Dendritic cell treated with granulocyte-macrophage colony-stimulating factor and Interleukin-4, amounts not matched to agents 40 ng/mL and 50 ng/mL, for 4 days (primary cell): ENCODE results near the gene ATE1.
"Not testable (repeated sequence)": the region's sequence is repeated elsewhere in the genome, so short reads cannot be mapped to it uniquely, and the experiment has no call there.

Experiments used
- H3K27ac Mint-ChIP-seq: one replicate; pipeline ENCODE4 v1.8.0; 2022; ENCODE audit warnings: mild to moderate bottlenecking, mixed read lengths
- H3K27me3 Mint-ChIP-seq: one replicate; pipeline ENCODE4 v1.8.0; 2022; ENCODE audit warnings: mild to moderate bottlenecking, mixed read lengths
- H3K36me3 Mint-ChIP-seq: one replicate; pipeline ENCODE4 v1.8.0; 2022; ENCODE audit warnings: low read depth, mixed read lengths
- H3K4me1 Mint-ChIP-seq: one replicate; pipeline ENCODE4 v1.8.0; 2022; ENCODE audit warnings: low read depth, mixed read lengths
- H3K4me3 Mint-ChIP-seq: one replicate; pipeline ENCODE4 v1.8.0; 2022; ENCODE audit warnings: mild to moderate bottlenecking, moderate library complexity, mixed read lengths
- H3K9me3 Mint-ChIP-seq: one replicate; pipeline ENCODE4 v1.8.0; 2022; ENCODE audit warnings: mixed read lengths
- intact Hi-C: fragments of 100-400 bp; cut with micrococcal nuclease; formaldehyde crosslinking; loops from one replicate; pipeline ENCODE4 v1.15.0; 2022

Gene ATE1

GRCh38 chr10:121919666-121920065, 8.2 kb downstream of the ATE1 start:
- Mint-ChIP-seq H3K9me3 (no peaks in the 10 kb centered on the region), H3K36me3 (peaks cover 75% of the 10 kb centered on the region), H3K27ac (no peak overlapping the region), H3K4me3 (no peak overlapping the region), H3K27me3 (no peaks in the 10 kb centered on the region), H3K4me1 (no peaks in the 10 kb centered on the region)
- intact Hi-C loops, result no loop called here

- H3K9me3 Mint-ChIP-seq, H3K4me3 Mint-ChIP-seq, H3K4me1 Mint-ChIP-seq, intact Hi-C loops, H3K27me3 Mint-ChIP-seq, H3K27ac Mint-ChIP-seq: not testable (repeated sequence)
- H3K36me3 Mint-ChIP-seq, result peaks cover 83% of the 10 kb centered on the region
Measured at GRCh38 chr10:121918800-121919199, 9.0 kb downstream of the ATE1 start.

GRCh38 chr10:121914661-121915060, 13.2 kb downstream of the ATE1 start:
- no peaks in the 10 kb centered on the region for H3K4me1 Mint-ChIP-seq
- H3K27ac Mint-ChIP-seq, result no peak overlapping the region
- no peak overlapping the region for H3K4me3 Mint-ChIP-seq
- H3K36me3 Mint-ChIP-seq, result peaks cover 82% of the 10 kb centered on the region
- H3K9me3 Mint-ChIP-seq, result no peaks in the 10 kb centered on the region
- H3K27me3 Mint-ChIP-seq, result no peaks in the 10 kb centered on the region
- intact Hi-C loops, result no loop called here

GRCh38 chr10:121911421-121911697, 16.5 kb downstream of the ATE1 start:
- peaks cover 91% of the 10 kb centered on the region for H3K36me3 Mint-ChIP-seq
- intact Hi-C loops, result no loop called here
- no peak overlapping the region for H3K4me3 Mint-ChIP-seq
- H3K27me3 Mint-ChIP-seq, result no peaks in the 10 kb centered on the region
- no peak overlapping the region for H3K27ac Mint-ChIP-seq
- no peaks in the 10 kb centered on the region for H3K9me3 Mint-ChIP-seq
- no peaks in the 10 kb centered on the region for H3K4me1 Mint-ChIP-seq

- intact Hi-C loops, result no loop called here
- no peak overlapping the region for H3K27ac Mint-ChIP-seq
- peaks cover 91% of the 10 kb centered on the region for H3K36me3 Mint-ChIP-seq
- H3K4me3 Mint-ChIP-seq, result no peak overlapping the region
- no peaks in the 10 kb centered on the region for H3K9me3 Mint-ChIP-seq
- H3K4me1 Mint-ChIP-seq, result no peaks in the 10 kb centered on the region
- H3K27me3 Mint-ChIP-seq, result no peaks in the 10 kb centered on the region
Measured at GRCh38 chr10:121910673-121911420, 17.0 kb downstream of the ATE1 start.

GRCh38 chr10:121904888-121905287, 22.9 kb downstream of the ATE1 start:
- no peaks in the 10 kb centered on the region for H3K9me3 Mint-ChIP-seq
- no peaks in the 10 kb centered on the region for H3K4me1 Mint-ChIP-seq
- intact Hi-C loops, result loop anchor here (5.0 kb wide), 1 partner anchor 963 kb away; no protein-coding TSS in a partner anchor
- H3K27me3 Mint-ChIP-seq, result no peaks in the 10 kb centered on the region
- H3K4me3 Mint-ChIP-seq, result no peak overlapping the region
- no peak overlapping the region for H3K27ac Mint-ChIP-seq
- H3K36me3 Mint-ChIP-seq, result peaks cover 71% of the 10 kb centered on the region

GRCh38 chr10:121900443-121901174, 27.2 kb downstream of the ATE1 start:
- Mint-ChIP-seq H3K27ac (no peak overlapping the region), H3K36me3 (peaks cover 70% of the 10 kb centered on the region), H3K27me3 (no peaks in the 10 kb centered on the region), H3K9me3 (no peaks in the 10 kb centered on the region), H3K4me1 (no peaks in the 10 kb centered on the region), H3K4me3 (no peak overlapping the region)
- intact Hi-C loops, result loop anchor here (5.0 kb wide), 1 partner anchor 958 kb away; no protein-coding TSS in a partner anchor

GRCh38 chr10:121899727-121900126, 28.1 kb downstream of the ATE1 start:
- H3K36me3 Mint-ChIP-seq, result peaks cover 74% of the 10 kb centered on the region
- intact Hi-C loops, result loop anchor here (5.0 kb wide), 1 partner anchor 957 kb away; no protein-coding TSS in a partner anchor
- H3K27ac Mint-ChIP-seq, result no peak overlapping the region
- H3K9me3 Mint-ChIP-seq, result no peaks in the 10 kb centered on the region
- no peak overlapping the region for H3K4me3 Mint-ChIP-seq
- H3K27me3 Mint-ChIP-seq, result no peaks in the 10 kb centered on the region
- no peaks in the 10 kb centered on the region for H3K4me1 Mint-ChIP-seq

GRCh38 chr10:121891103-121891502, 36.7 kb downstream of the ATE1 start:
- H3K9me3 Mint-ChIP-seq, result no peaks in the 10 kb centered on the region
- H3K4me3 Mint-ChIP-seq, result no peak overlapping the region
- H3K4me1 Mint-ChIP-seq, result no peaks in the 10 kb centered on the region
- no peaks in the 10 kb centered on the region for H3K27me3 Mint-ChIP-seq
- no peak overlapping the region for H3K27ac Mint-ChIP-seq
- peaks cover 47% of the 10 kb centered on the region for H3K36me3 Mint-ChIP-seq
- intact Hi-C loops, result no loop called here

- H3K4me3 Mint-ChIP-seq, result no peak overlapping the region
- H3K27me3 Mint-ChIP-seq, result no peaks in the 10 kb centered on the region
- no peaks in the 10 kb centered on the region for H3K4me1 Mint-ChIP-seq
- no peak overlapping the region for H3K27ac Mint-ChIP-seq
- no peaks in the 10 kb centered on the region for H3K9me3 Mint-ChIP-seq
- H3K36me3 Mint-ChIP-seq, result peaks cover 33% of the 10 kb centered on the region
- intact Hi-C loops, result loop anchor here (10.0 kb wide), 1 partner anchor 64 kb away; no protein-coding TSS in a partner anchor
Measured at GRCh38 chr10:121889212-121889611, 38.6 kb downstream of the ATE1 start.

GRCh38 chr10:121886997-121887622, 40.7 kb downstream of the ATE1 start:
- H3K4me1 Mint-ChIP-seq, result no peaks in the 10 kb centered on the region
- intact Hi-C loops, result loop anchor here (10.0 kb wide), 1 partner anchor 62 kb away; no protein-coding TSS in a partner anchor
- peaks cover 16% of the 10 kb centered on the region for H3K36me3 Mint-ChIP-seq
- no peaks in the 10 kb centered on the region for H3K9me3 Mint-ChIP-seq
- H3K27me3 Mint-ChIP-seq, result no peaks in the 10 kb centered on the region
- H3K27ac Mint-ChIP-seq, result no peak overlapping the region
- H3K4me3 Mint-ChIP-seq, result no peak overlapping the region

GRCh38 chr10:121886181-121886580, 41.6 kb downstream of the ATE1 start:
- Mint-ChIP-seq H3K27me3 (no peaks in the 10 kb centered on the region), H3K36me3 (peaks cover 21% of the 10 kb centered on the region), H3K4me1 (peaks cover 2% of the 10 kb centered on the region), H3K4me3 (no peak overlapping the region), H3K27ac (no peak overlapping the region), H3K9me3 (no peaks in the 10 kb centered on the region)
- intact Hi-C loops, result loop anchor here (10.0 kb wide), 1 partner anchor 61 kb away; no protein-coding TSS in a partner anchor

- Mint-ChIP-seq H3K27me3 (no peaks in the 10 kb centered on the region), H3K4me1 (peaks cover 8% of the 10 kb centered on the region), H3K27ac (no peak overlapping the region), H3K36me3 (peaks cover 29% of the 10 kb centered on the region), H3K4me3 (no peak overlapping the region), H3K9me3 (no peaks in the 10 kb centered on the region)
- intact Hi-C loops, result loop anchor here (10.0 kb wide), 1 partner anchor 56 kb away; no protein-coding TSS in a partner anchor
Measured at GRCh38 chr10:121880895-121881294, 46.9 kb downstream of the ATE1 start.

GRCh38 chr10:121879476-121879875, 48.4 kb downstream of the ATE1 start:
- Mint-ChIP-seq H3K27me3 (no peaks in the 10 kb centered on the region), H3K9me3 (no peaks in the 10 kb centered on the region), H3K4me1 (peaks cover 8% of the 10 kb centered on the region), H3K36me3 (peaks cover 36% of the 10 kb centered on the region), H3K27ac (no peak overlapping the region), H3K4me3 (no peak overlapping the region)
- intact Hi-C loops, result no loop called here
